Neutrophil (primary cell): ENCODE results near the gene CREB5.

Experiments used
- H3K27ac ChIP-seq: fragments of 200-600 bp; sonication (generic); 2 replicates; pipeline ENCODE4 v1.5.1; 2016; ENCODE audit warnings: mild to moderate bottlenecking, moderate library complexity
- H3K27me3 ChIP-seq: fragments of 200-600 bp; sonication (generic); 2 replicates; pipeline ENCODE4 v1.6.0; 2016; ENCODE audit warnings: mild to moderate bottlenecking
- H3K36me3 ChIP-seq: fragments of 200-600 bp; sonication (generic); 2 replicates; pipeline ENCODE4 v1.5.1; 2017
- H3K4me1 ChIP-seq, 2 experiments: fragments of 200-600 bp in 1 of 2; sonication (generic) in 1 of 2; 1 replicate in 1 of 2; 2 replicates in 1 of 2; pipeline versions ENCODE4 v1.5.1 to v1.6.1; 2013 to 2016; ENCODE audit warnings: low read depth in 1 of 2, low read length in 1 of 2, mild to moderate bottlenecking in 1 of 2, moderate library complexity in 1 of 2; ENCODE audit not compliant: control insufficient read depth in 1 of 2, insufficient read depth in 1 of 2
- H3K4me3 ChIP-seq, 2 experiments: fragments of 200-600 bp in 1 of 2; sonication (generic) in 1 of 2; 1 replicate in 1 of 2; 2 replicates in 1 of 2; pipeline ENCODE4 v1.5.1; 2013 to 2016; ENCODE audit warnings: low read depth in 1 of 2, low read length in 1 of 2, mild to moderate bottlenecking in 1 of 2, moderate library complexity in 1 of 2
- H3K9me3 ChIP-seq: fragments of 200-600 bp; sonication (generic); 2 replicates; pipeline ENCODE4 v1.5.1; 2016
- TF ChIP-seq, protein P1 (sequence below): fragments of 200-600 bp; sonication (generic); IDR thresholded peaks from 2 replicates; pipeline ENCODE4 v1.5.1; 2016; ENCODE audit warnings: antibody characterized with exemption

Gene CREB5

DNA sequence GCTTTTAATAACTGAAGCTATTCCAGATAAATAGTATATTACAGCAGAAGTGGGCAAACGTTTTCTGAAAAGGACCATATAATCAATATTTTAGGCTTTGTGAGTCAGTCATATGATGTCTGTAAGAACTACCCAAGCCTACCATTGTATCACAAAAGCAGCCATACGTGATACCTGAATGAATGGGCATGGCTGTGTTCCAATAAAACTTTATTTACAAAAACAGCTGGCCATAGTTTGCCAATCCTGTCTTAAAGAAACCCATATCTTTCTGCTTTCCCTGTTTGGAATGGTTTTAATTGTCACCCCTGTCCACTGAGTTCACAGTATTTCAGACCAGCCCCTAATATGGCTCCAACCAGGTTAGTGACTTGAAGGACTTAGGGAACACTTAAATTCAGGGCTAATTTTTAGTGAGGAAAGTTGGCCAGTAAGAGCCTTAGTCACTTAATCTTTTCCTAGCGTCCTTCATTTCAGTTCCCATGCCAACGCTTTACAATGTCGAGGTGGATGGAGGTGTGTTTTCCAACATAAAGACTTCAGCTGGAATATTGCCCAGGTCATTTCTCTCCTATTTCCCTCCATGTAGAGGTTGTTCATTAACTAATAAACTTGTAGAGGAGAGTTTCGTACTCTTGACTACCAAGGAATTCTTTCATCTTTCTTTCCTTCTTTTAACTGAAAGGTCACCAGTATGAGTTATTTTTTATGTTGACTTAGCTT is 361.3 kb downstream of the CREB5 start:
- no peaks in the 10 kb centered on the region for H3K36me3 ChIP-seq
- TF ChIP-seq, protein P1, sequence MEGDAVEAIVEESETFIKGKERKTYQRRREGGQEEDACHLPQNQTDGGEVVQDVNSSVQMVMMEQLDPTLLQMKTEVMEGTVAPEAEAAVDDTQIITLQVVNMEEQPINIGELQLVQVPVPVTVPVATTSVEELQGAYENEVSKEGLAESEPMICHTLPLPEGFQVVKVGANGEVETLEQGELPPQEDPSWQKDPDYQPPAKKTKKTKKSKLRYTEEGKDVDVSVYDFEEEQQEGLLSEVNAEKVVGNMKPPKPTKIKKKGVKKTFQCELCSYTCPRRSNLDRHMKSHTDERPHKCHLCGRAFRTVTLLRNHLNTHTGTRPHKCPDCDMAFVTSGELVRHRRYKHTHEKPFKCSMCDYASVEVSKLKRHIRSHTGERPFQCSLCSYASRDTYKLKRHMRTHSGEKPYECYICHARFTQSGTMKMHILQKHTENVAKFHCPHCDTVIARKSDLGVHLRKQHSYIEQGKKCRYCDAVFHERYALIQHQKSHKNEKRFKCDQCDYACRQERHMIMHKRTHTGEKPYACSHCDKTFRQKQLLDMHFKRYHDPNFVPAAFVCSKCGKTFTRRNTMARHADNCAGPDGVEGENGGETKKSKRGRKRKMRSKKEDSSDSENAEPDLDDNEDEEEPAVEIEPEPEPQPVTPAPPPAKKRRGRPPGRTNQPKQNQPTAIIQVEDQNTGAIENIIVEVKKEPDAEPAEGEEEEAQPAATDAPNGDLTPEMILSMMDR, result no peak
- no peaks in the 10 kb centered on the region for H3K4me1 ChIP-seq
- H3K27ac ChIP-seq, result no peak overlapping the region
- H3K4me3 ChIP-seq, result no peak overlapping the region
- no peaks in the 10 kb centered on the region for H3K9me3 ChIP-seq
- no peaks in the 10 kb centered on the region for H3K27me3 ChIP-seq

DNA sequence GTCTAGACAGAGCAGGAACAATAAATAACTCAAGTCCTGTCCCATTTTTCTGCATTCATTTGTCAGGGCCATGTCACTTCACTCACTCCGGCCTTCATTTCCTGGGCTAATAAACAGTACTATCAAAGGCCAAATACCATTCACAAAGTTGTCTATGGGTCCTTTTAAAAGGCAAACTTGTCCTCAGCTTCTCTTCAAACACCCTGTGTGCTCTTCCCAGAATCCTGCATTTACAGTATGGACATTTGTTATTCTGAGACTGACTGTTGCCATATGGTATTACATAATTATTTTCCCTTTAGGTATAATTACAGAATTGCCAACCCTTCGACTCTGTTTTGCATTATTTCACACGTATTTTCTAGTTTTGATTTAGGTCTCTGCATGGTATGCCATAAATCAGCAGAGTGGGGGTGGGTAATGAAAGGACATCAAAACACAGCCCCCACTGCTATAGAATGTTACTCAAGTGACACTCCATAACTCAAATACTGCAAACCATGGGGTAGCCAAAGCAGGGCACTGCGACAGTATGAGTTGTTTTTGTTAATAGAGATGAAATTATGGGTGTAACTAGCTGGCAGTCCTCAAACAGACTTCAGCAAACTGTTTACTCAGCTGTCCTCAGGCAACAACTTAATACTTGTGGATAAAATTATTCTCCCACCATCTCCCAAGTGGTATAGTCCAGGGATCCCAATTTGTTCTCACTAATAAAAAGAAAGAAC is 362.1 kb downstream of the CREB5 start:
- TF ChIP-seq, protein P1, result no peak
- no peaks in the 10 kb centered on the region for H3K9me3 ChIP-seq

GRCh38 chr7:28776463-28777157 is 364.3 kb downstream of the CREB5 start:
- TF ChIP-seq, protein P1, result no peak
- no peaks in the 10 kb centered on the region for H3K36me3 ChIP-seq

More for the DNA sequence above, 362.1 kb downstream of the CREB5 start:
- Histone ChIP-seq H3K27ac (no peak overlapping the region), H3K4me1 (no peaks in the 10 kb centered on the region), H3K27me3 (no peaks in the 10 kb centered on the region), H3K4me3 (no peak overlapping the region), H3K36me3 (no peaks in the 10 kb centered on the region)

GRCh38 chr7:28778786-28779185 is 366.5 kb downstream of the CREB5 start:
- Histone ChIP-seq H3K9me3 (no peaks in the 10 kb centered on the region), H3K4me1 (peaks cover 0 to 5% of the 10 kb centered on the region in 2 experiments), H3K27me3 (no peaks in the 10 kb centered on the region), H3K4me3 (no peak overlapping the region), H3K27ac (no peak overlapping the region), H3K36me3 (no peaks in the 10 kb centered on the region)
- TF ChIP-seq, protein P1, result no peak

More at GRCh38 chr7:28776463-28777157, 364.3 kb downstream of the CREB5 start:
- H3K4me1 ChIP-seq, result no peaks in the 10 kb centered on the region
- H3K27ac ChIP-seq, result no peak overlapping the region
- no peak overlapping the region for H3K4me3 ChIP-seq
- H3K27me3 ChIP-seq, result no peaks in the 10 kb centered on the region
- H3K9me3 ChIP-seq, result no peaks in the 10 kb centered on the region

- H3K27me3 ChIP-seq, result no peaks in the 10 kb centered on the region
- no peak overlapping the region for H3K27ac ChIP-seq
- H3K36me3 ChIP-seq, result no peaks in the 10 kb centered on the region
- no peaks in the 10 kb centered on the region for H3K9me3 ChIP-seq
- TF ChIP-seq, protein P1, result no peak
- H3K4me3 ChIP-seq, result no peak overlapping the region
- H3K4me1 ChIP-seq, result peaks cover 0 to 5% of the 10 kb centered on the region in 2 experiments
Observed at GRCh38 chr7:28779954-28780353, 367.6 kb downstream of the CREB5 start.
